Ramos (cell line): ENCODE measurements around the gene PIP5KL1.
"Not testable (repeated sequence)": the region's sequence is repeated elsewhere in the genome, so short reads cannot be mapped to it uniquely, and the experiment has no call there.

Experiments used
- in situ Hi-C: fragments of 300-500 bp; cut with MboI; formaldehyde crosslinking; loops from one replicate; pipeline ENCODE4 v1.14.3; 2022; ENCODE audit warnings: low sequenced_read_pairs; ENCODE audit not compliant: unreplicated experiment

PIP5KL1 gene

GRCh38 chr9:127899128-127899943 is 31.2 kb downstream of the PIP5KL1 start, which contains the start of gene ST6GALNAC6:
ST6GALNAC6 (minus strand) TSS chr9:127899603; CDS start chr9:127897981, 1,622 bp downstream.
- in situ Hi-C loops: no loop called here

- in situ Hi-C loops: no loop called here
Observed at GRCh38 chr9:127898433-127899127, 32.0 kb downstream of the PIP5KL1 start.

GRCh38 chr9:127897193-127897692 is 33.3 kb downstream of the PIP5KL1 start:
- in situ Hi-C loops: no loop called here

GRCh38 chr9:127896395-127897192 is 34.0 kb downstream of the PIP5KL1 start:
- in situ Hi-C loops: no loop called here

GRCh38 chr9:127895811-127896210 is 34.8 kb downstream of the PIP5KL1 start:
- in situ Hi-C loops: no loop called here

GRCh38 chr9:127893392-127893791 is 37.2 kb downstream of the PIP5KL1 start:
- in situ Hi-C loops: no loop called here

- in situ Hi-C loops: no loop called here
Observed at GRCh38 chr9:127892831-127893230, 37.7 kb downstream of the PIP5KL1 start.

- in situ Hi-C loops: no loop called here
Observed at GRCh38 chr9:127890053-127890452, 40.5 kb downstream of the PIP5KL1 start.

GRCh38 chr9:127887792-127888191 is 42.8 kb downstream of the PIP5KL1 start:
- in situ Hi-C loops: no loop called here

GRCh38 chr9:127886401-127886972 is 44.1 kb downstream of the PIP5KL1 start:
- in situ Hi-C loops: no loop called here

- in situ Hi-C loops: no loop called here
Observed at GRCh38 chr9:127885508-127886281, 44.9 kb downstream of the PIP5KL1 start.

- in situ Hi-C loops: no loop called here
Observed at GRCh38 chr9:127884976-127885490, 45.5 kb downstream of the PIP5KL1 start.

- in situ Hi-C loops: no loop called here
Observed at GRCh38 chr9:127884427-127884911, 46.1 kb downstream of the PIP5KL1 start.

- in situ Hi-C loops: no loop called here
Observed at GRCh38 chr9:127883959-127884358, 46.6 kb downstream of the PIP5KL1 start.

- in situ Hi-C loops: not testable (repeated sequence)
Observed at GRCh38 chr9:127881715-127882114, 48.9 kb downstream of the PIP5KL1 start.

- in situ Hi-C loops: no loop called here
Observed at GRCh38 chr9:127880143-127880542, 50.4 kb downstream of the PIP5KL1 start.

- in situ Hi-C loops: no loop called here
Observed at GRCh38 chr9:127878652-127879390, 51.8 kb downstream of the PIP5KL1 start.

GRCh38 chr9:127878001-127878651 is 52.5 kb downstream of the PIP5KL1 start:
- in situ Hi-C loops: no loop called here
